Ramos (cell line): ENCODE data around the gene GBA2.

ENCODE experiments used
- in situ Hi-C: fragments of 300-500 bp; cut with MboI; formaldehyde crosslinking; loops from one replicate; pipeline ENCODE4 v1.14.3; 2022; ENCODE audit warnings: low sequenced_read_pairs; ENCODE audit not compliant: unreplicated experiment

The GBA2 gene

GRCh38 chr9:35726931-35727330 lies 22.1 kb downstream of the GBA2 start:
- in situ Hi-C loops, result loop anchor here (10.0 to 25.0 kb wide), 2 partner anchors 122 to 640 kb away; partner anchors contain the start of genes FANCG, PIGO and TESK1

- in situ Hi-C loops, result loop anchor here (10.0 to 25.0 kb wide), 2 partner anchors 121 to 638 kb away; partner anchors contain the start of genes FANCG, PIGO and TESK1
These were observed 23.7 kb downstream of the GBA2 start for GRCh38 chr9:35725362-35725761.

- in situ Hi-C loops, result loop anchor here (10.0 kb wide), 1 partner anchor 119 kb away; the partner anchor contains the start of gene TESK1
These were observed 25.1 kb downstream of the GBA2 start for GRCh38 chr9:35723908-35724307.

DNA sequence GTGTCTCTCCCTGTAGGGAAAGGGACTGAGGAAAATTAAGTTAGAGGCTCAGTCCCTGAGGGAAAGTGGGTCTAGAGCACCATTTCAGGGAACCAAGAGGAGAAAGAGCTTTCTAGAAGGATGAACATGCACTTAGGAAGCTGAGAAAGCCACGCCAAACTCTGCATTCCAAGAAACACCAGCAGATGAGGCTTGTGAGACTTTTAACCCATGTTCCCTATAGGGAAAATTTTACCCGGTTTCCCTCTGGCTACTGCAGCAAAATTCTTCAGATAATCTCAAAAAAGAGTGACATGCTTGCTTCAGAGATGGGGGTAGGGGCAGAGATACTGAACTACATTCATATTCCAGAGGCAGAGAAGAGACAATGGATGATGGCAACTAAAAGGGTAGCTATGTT lies 25.6 kb downstream of the GBA2 start:
- in situ Hi-C loops, result loop anchor here (10.0 kb wide), 1 partner anchor 119 kb away; the partner anchor contains the start of gene TESK1

GRCh38 chr9:35719546-35719945 lies 29.5 kb downstream of the GBA2 start:
- in situ Hi-C loops, result no loop called here

DNA sequence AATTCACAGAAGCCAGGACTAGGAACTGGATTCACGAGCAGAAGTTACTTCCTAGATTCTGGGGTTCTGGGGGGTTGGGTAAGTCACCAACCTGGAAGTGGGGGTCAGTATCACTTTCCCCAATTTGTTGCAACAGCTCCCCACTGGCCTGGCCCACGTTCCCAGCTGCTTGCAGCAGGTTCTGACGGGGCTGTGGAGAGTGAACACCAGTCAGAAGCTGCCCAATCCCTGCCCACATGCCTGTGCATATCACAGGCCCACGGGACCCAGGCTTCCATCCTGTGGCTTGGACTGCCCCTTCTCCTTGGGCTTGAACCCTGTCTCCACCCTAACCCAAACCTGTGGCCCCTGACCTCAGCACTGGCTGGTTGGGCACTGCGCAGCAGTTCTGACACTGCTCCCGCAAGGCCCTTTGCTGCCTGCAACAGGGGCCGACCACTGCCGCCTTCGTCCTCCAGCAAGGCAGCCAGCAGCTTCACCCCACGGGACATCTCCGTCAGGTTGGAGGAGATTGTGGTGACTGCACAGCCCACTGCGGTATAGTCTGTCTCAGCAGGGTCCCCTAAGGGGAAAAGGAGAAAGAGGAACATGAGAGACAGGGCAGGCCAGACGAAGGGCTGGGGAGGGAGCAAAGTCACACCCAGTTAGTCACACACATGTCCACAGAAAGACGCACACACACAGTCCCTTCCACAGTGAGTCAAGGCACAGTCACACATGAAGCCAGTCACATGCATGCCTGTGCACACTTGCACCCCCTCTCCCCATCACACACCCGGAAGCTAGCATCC lies 30.1 kb downstream of the GBA2 start:
- in situ Hi-C loops, result no loop called here

DNA sequence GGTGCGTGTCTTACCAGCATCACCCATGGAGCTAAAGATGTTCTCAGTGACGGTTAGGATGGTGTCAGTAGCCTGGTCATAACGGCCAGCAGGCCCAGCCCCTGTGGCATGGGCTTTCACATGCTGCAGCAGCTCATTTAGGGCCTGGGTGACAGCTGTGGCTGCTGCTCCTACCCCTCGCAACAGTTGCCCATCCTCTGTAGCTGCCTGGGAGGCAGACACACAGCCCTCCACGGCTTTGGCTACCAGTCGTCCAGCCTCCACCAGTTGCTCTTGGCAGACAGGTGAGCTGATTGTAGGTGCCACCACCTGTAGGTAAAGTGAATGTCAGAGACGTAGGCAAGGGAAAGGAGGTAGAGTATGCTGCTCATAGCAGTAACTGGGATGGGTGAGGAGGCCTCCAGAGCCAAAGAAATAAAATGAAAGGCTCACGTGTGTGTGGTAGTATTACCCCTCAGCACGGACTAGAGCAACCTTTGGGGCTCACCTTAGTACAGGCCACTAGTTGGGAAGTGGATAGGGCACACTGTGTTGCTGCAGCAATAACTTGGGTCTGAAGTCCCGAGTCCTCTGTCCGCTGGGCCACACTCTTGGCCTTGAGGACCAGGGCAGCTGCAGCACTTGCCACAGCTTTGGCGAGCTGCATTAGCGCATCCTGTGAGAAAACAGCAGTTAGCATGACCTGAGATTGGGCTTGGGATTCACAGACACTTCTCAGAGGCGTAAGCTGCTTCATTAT lies 31.7 kb downstream of the GBA2 start:
- in situ Hi-C loops, result no loop called here

- in situ Hi-C loops, result no loop called here
These were observed 32.8 kb downstream of the GBA2 start for GRCh38 chr9:35716230-35716629.

GRCh38 chr9:35714579-35715252 lies 34.3 kb downstream of the GBA2 start:
- in situ Hi-C loops, result no loop called here

DNA sequence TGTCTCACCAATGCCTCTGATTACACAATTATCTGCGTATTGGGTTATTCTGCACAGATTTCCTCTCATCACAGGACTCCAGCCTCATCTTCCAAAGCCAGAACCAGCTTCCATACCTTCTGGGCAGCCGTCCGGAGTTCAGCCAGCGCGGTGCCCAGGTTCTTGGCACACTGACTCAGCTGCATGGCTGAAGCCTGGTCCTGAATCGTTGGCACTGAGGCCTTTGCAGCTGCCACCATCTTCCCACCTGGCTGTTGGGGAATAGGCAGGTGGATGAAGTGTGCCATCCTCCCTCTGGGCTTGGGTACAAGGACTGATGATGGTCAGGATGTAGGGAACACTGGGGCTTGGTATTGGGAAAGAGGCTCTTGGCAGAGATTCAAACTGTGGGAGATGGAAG lies 34.9 kb downstream of the GBA2 start:
- in situ Hi-C loops, result no loop called here

GRCh38 chr9:35713578-35713977 lies 35.5 kb downstream of the GBA2 start:
- in situ Hi-C loops, result no loop called here

DNA sequence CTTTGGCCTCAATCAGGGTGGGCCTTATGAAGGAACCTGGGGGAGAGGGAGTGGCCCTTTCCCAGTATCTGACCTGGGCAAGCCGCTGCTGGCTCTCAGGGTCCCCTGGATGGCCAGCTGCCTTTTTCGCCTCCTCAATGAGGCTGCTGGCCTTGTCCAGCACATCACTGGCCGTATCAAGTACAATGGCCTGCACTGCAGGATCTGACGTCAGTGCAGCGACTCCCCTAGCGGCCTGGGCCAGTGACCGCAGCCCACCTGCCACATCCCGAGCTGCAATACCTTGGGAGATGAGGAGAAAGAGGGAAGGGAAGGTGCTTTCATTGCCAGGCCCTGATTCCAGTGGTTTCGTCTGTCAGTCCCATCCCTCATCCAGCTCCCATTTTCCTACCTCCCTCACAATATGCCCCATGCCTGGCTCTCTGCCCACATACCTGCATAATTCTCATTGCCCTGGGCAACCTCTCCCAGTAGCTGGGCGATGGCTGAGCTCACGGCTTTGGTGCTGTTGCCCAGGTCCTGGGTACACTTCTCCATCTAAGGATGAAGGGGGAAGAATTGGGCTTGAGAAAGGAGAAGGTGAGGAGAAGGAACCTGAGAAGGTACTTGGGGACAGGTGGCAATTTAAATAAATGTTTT lies 36.1 kb downstream of the GBA2 start:
- in situ Hi-C loops, result no loop called here

DNA sequence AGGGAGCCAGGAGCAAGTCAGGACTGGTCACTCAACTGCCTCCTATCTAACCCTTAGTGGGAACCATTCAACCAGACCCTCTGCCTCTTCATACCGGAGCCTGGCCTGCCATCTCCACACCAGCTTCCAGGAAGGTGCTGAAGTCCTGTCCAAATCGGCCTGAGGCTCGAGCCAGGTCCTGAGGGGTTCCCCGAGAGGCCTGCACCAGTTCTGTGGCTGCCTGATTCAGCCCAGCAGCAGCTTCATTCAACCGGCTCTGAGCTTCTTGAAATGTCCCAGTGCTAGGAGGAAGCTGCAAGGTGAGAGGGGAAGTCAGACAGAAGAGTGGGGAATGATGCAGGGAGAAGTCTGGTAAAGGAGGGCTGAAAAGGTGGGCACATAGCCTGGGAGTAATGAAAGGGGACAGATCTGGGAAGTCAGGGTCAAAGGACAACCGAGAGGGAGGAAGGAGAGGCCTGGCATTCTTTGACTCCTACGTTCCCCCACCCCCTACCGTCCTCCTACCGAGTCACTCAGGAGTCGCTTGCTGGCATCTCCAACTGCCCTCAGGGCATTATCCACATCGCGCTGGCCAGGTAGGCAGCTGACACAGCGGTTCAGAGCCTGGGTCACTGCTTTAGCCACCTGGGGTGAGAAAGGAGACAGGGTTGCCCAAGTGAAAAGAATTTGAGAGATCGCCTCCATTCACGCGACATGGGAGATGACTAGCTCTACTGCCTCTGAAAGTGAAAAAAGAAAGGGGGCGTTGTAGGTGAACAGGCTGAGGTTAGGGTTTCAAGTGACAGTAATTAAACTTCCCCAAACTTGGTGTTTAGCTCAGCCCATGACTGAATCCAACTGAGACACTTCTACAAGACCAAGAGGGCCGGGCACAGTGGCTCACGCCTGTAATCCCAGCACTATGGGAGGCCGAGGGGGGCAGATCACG lies 37.3 kb downstream of the GBA2 start:
- in situ Hi-C loops, result no loop called here

DNA sequence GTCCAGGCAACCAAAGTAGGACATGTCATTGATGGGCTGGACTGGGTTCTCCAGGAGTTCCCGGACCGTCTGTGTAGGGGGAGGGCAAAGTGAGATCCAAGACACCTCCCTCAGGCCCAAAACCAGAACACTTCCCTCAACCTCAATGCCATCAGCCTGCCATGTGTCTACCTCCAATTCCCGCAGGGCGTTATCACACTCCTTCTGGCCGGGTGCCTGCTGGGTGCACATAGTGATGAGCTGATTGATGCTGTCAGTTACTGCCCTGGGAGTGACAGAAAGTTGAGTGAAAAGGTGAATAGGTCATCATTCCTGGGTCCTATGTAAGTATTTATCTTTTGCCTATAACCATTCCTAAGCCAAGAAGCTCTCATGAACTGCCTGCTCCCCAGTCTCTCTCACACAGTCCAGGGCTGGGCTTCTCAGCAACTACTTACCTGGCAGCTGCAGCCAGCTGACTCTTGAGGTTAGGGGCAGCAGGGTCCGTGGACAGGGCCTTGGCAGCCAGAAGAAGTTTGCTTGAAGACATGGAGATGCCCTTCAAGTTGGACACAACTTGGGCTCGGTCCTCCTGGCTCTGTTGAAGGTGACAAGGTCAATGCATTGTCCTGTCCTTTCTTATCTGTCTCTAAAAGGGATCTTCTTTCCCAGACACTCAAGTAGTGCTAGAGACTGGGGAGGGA lies 38.1 kb downstream of the GBA2 start:
- in situ Hi-C loops, result no loop called here

- in situ Hi-C loops, result no loop called here
These were observed 40.9 kb downstream of the GBA2 start for GRCh38 chr9:35708146-35708545.

- in situ Hi-C loops, result no loop called here
These were observed 42.1 kb downstream of the GBA2 start for GRCh38 chr9:35706951-35707350.

- in situ Hi-C loops, result no loop called here
These were observed 43.1 kb downstream of the GBA2 start for GRCh38 chr9:35705836-35706430.

- in situ Hi-C loops, result no loop called here
These were observed 43.7 kb downstream of the GBA2 start for GRCh38 chr9:35705372-35705771.
